Thyroid gland (tissue), 4 donors: ENCODE measurements around the gene TMEM14A.

ENCODE experiments used
- CTCF ChIP-seq, 6 experiments: fragments of 200-600 bp in 3 of 6; fragments of 450-650 bp in 3 of 6; sonication (generic) in 3 of 6; IDR thresholded peaks; one replicate each; pipeline ENCODE4 v1.5.1; 2016 to 2019; ENCODE audit warnings: antibody characterized with exemption in 6 of 6, mild to moderate bottlenecking in 2 of 6, inconsistent platforms in 1 of 6, moderate library complexity in 1 of 6
- POLR2A ChIP-seq, 2 donors: fragments of 450-650 bp; IDR thresholded peaks; one replicate each; pipeline ENCODE4 v1.6.1; 2017; ENCODE audit warnings: antibody characterized with exemption in 2 of 2, mild to moderate bottlenecking in 2 of 2, moderate library complexity in 1 of 2

- no peak for TF ChIP-seq CTCF (IDR thresholded peaks at IDR 0.05)
- no peak for TF ChIP-seq POLR2A (IDR thresholded peaks at IDR 0.05)
These were observed 20.8 kb downstream of the TMEM14A start for GRCh38 chr6:52691718-52692117.
